ENCODE measurements around the gene SGPL1. TPM values are rescaled to one million over a fixed set of nuclear protein-coding genes. Genes with fewer than 3 reads are reported as not detected.
A peak's percentile ranks its signal among the peaks of the same experiment; 100 is the strongest.

Gene SGPL1
- total RNA-seq, 2 experiments from 2014 or later = 13.7 to 16.6 TPM

- no peak overlapping the region for H3K4me3 Mint-ChIP-seq
- ChIA-PET CTCF (interaction anchor here (0.7 to 1.1 kb wide), 3 partner anchors 9 to 465 kb away, joined by 3 read pairs; no protein-coding TSS in a partner anchor), POLR2A (interaction anchor here (0.9 kb wide), 1 partner anchor 61 kb away, joined by 4 read pairs; no protein-coding TSS in a partner anchor)
- no peaks in the 10 kb centered on the region for H3K9me3 Mint-ChIP-seq
- peaks cover 19% of the 10 kb centered on the region for H3K36me3 Mint-ChIP-seq (ENCODE audit: low read depth)
- H3K27me3 Mint-ChIP-seq = no peaks in the 10 kb centered on the region
- ATAC-seq (no peak), DNase-seq (no peak)
- intact Hi-C loops (cut with micrococcal nuclease) = no loop called here
- peaks cover 59% of the 10 kb centered on the region for H3K4me1 Mint-ChIP-seq (ENCODE audit: low read depth)
- no peak for TF ChIP-seq CTCF (IDR thresholded peaks at IDR 0.05)
- no peak overlapping the region for H3K27ac Mint-ChIP-seq
These were observed 13.8 kb downstream of the SGPL1 start for GRCh38 chr10:70829543-70829942.

- intact Hi-C loops (cut with micrococcal nuclease) = no loop called here
- no peak overlapping the region for H3K4me3 Mint-ChIP-seq
- no peak for TF ChIP-seq CTCF (IDR thresholded peaks at IDR 0.05)
- H3K27ac Mint-ChIP-seq = no peak overlapping the region
- peaks cover 62% of the 10 kb centered on the region for H3K4me1 Mint-ChIP-seq (ENCODE audit: low read depth)
- no peaks in the 10 kb centered on the region for H3K27me3 Mint-ChIP-seq
- no peaks in the 10 kb centered on the region for H3K9me3 Mint-ChIP-seq
- CTCF ChIA-PET = interaction anchor here (0.7 to 1.1 kb wide), 2 partner anchors 8 to 369 kb away, joined by 3 read pairs; no protein-coding TSS in a partner anchor
- H3K36me3 Mint-ChIP-seq (ENCODE audit: low read depth) = peaks cover 20% of the 10 kb centered on the region
- no peak for ATAC-seq
- POLR2A ChIA-PET = no interaction called here
- DNase-seq = no peak
These were observed 14.4 kb downstream of the SGPL1 start for GRCh38 chr10:70830164-70830563.

GRCh38 chr10:70832221-70832620, 16.5 kb downstream of the SGPL1 start:
- Mint-ChIP-seq H3K27me3 (no peaks in the 10 kb centered on the region), H3K4me1 (ENCODE audit: low read depth) (peaks cover 62% of the 10 kb centered on the region), H3K4me3 (no peak overlapping the region), H3K9me3 (no peaks in the 10 kb centered on the region), H3K27ac (no peak overlapping the region), H3K36me3 (ENCODE audit: low read depth) (peaks cover 23% of the 10 kb centered on the region)
- ChIA-PET CTCF (interaction anchor here (1.1 to 1.3 kb wide), 2 partner anchors 16 to 39 kb away, joined by 4 read pairs; partner anchors contain the start of gene SGPL1), POLR2A (interaction anchor here (1.0 to 1.6 kb wide), 2 partner anchors 10 to 16 kb away, joined by 3 to 5 read pairs; no protein-coding TSS in a partner anchor)
- DNase-seq = no peak
- intact Hi-C loops (cut with micrococcal nuclease) = no loop called here
- ATAC-seq = no peak
- TF ChIP-seq CTCF (IDR thresholded peaks at IDR 0.05) = no peak

GRCh38 chr10:70832852-70833528, 17.2 kb downstream of the SGPL1 start:
- ATAC-seq = peak; percentile 68
- ChIA-PET POLR2A (interaction anchor here (0.8 to 1.1 kb wide), 3 partner anchors 11 to 21 kb away, joined by 3 to 5 read pairs (median 3); no protein-coding TSS in a partner anchor), CTCF (interaction anchor here (1.1 to 1.8 kb wide), 4 partner anchors 17 to 283 kb away, joined by 3 to 8 read pairs (median 4); partner anchors contain the start of gene SGPL1)
- intact Hi-C loops (cut with micrococcal nuclease) = no loop called here
- H3K27ac Mint-ChIP-seq = peak overlapping the region; percentile 73
- peaks cover 58% of the 10 kb centered on the region for H3K4me1 Mint-ChIP-seq (ENCODE audit: low read depth)
- peaks cover 31% of the 10 kb centered on the region for H3K36me3 Mint-ChIP-seq (ENCODE audit: low read depth)
- no peaks in the 10 kb centered on the region for H3K27me3 Mint-ChIP-seq
- no peak for TF ChIP-seq CTCF (IDR thresholded peaks at IDR 0.05)
- DNase-seq = no peak
- H3K9me3 Mint-ChIP-seq = peaks cover 4% of the 10 kb centered on the region
- H3K4me3 Mint-ChIP-seq = peak overlapping the region; percentile 38

- no peak for ATAC-seq
- CTCF ChIA-PET = interaction anchor here (1.0 to 1.8 kb wide), 4 partner anchors 14 to 283 kb away, joined by 3 to 8 read pairs (median 4); partner anchors contain the start of gene SGPL1
- H3K4me3 Mint-ChIP-seq = peak overlapping the region; percentile 38
- intact Hi-C loops (cut with micrococcal nuclease) = no loop called here
- H3K9me3 Mint-ChIP-seq = peaks cover 4% of the 10 kb centered on the region
- peaks cover 62% of the 10 kb centered on the region for H3K4me1 Mint-ChIP-seq (ENCODE audit: low read depth)
- DNase-seq = no peak
- H3K27ac Mint-ChIP-seq = peak overlapping the region; percentile 73
- TF ChIP-seq CTCF (IDR thresholded peaks at IDR 0.05) = no peak
- peaks cover 37% of the 10 kb centered on the region for H3K36me3 Mint-ChIP-seq (ENCODE audit: low read depth)
- POLR2A ChIA-PET = interaction anchor here (0.8 to 1.1 kb wide), 2 partner anchors 16 to 20 kb away, joined by 3 to 5 read pairs; no protein-coding TSS in a partner anchor
- H3K27me3 Mint-ChIP-seq = no peaks in the 10 kb centered on the region
These were observed 17.9 kb downstream of the SGPL1 start for GRCh38 chr10:70833601-70834000.
